ENCODE measurements around the gene HADHB.

Gene HADHB

GRCh38 chr2:26295511-26295910 lies 50.8 kb downstream of the HADHB start:
- no peaks in the 10 kb centered on the region for H3K36me3 ChIP-seq (ENCODE audit: insufficient read depth, low read length)
- H3K9me3 ChIP-seq (ENCODE audit: low read length): no peaks in the 10 kb centered on the region
- H3F3A ChIP-seq (ENCODE audit: insufficient read depth, low read length): no peaks in the 10 kb centered on the region
- H3K4me1 ChIP-seq (ENCODE audit: insufficient read depth, low read length, severe bottlenecking): peaks cover 12% of the 10 kb centered on the region
- H3K27me3 ChIP-seq (ENCODE audit: insufficient read depth, low read length): no peaks in the 10 kb centered on the region; the same call in 1 of the 2 replicates
- H3K9me2 ChIP-seq (ENCODE audit: low read depth, low read length): no peaks in the 10 kb centered on the region
- H2AFZ ChIP-seq (ENCODE audit: low read length): no peak overlapping the region
- no peaks in the 10 kb centered on the region for H4K20me1 ChIP-seq (ENCODE audit: insufficient read depth, low read length)
- no peak overlapping the region for H3K9ac ChIP-seq (ENCODE audit: low read length)
- TF ChIP-seq EZH2 (IDR thresholded peaks at IDR 0.05; ENCODE audit: borderline replicate concordance, low read length): no peak
- TF ChIP-seq, protein P1, sequence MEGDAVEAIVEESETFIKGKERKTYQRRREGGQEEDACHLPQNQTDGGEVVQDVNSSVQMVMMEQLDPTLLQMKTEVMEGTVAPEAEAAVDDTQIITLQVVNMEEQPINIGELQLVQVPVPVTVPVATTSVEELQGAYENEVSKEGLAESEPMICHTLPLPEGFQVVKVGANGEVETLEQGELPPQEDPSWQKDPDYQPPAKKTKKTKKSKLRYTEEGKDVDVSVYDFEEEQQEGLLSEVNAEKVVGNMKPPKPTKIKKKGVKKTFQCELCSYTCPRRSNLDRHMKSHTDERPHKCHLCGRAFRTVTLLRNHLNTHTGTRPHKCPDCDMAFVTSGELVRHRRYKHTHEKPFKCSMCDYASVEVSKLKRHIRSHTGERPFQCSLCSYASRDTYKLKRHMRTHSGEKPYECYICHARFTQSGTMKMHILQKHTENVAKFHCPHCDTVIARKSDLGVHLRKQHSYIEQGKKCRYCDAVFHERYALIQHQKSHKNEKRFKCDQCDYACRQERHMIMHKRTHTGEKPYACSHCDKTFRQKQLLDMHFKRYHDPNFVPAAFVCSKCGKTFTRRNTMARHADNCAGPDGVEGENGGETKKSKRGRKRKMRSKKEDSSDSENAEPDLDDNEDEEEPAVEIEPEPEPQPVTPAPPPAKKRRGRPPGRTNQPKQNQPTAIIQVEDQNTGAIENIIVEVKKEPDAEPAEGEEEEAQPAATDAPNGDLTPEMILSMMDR (IDR thresholded peaks at IDR 0.05; ENCODE audit: low read length): no peak
- no peak overlapping the region for H3K4me3 ChIP-seq (ENCODE audit: low read depth, low read length, poor library complexity, severe bottlenecking)
- no peaks in the 10 kb centered on the region for H3K79me2 ChIP-seq (ENCODE audit: insufficient read depth, low read length)
- no peak overlapping the region for H3K4me2 ChIP-seq (ENCODE audit: low read length)
- H3K27ac ChIP-seq (ENCODE audit: low read depth, low read length, poor library complexity, severe bottlenecking): no peak overlapping the region

DNA sequence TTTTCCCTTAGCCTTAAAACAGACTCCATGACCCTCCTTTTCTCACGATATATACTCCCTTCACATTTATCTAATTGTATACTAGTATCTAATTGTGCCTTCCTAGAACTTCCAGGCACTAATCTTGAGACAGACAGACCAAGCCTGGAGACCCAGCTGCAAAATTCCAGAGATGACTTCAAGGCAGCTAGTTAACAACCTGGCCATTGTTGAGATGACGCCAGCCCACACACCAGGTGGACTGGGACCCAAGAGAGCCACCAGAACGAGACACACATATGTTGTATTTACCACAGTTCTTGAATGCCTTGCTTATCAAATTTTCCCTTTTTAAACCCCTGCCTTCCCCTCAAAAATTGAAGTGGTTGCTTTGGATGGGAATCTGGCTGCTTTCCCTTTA lies 52.3 kb downstream of the HADHB start:
- Histone ChIP-seq H3K27ac (ENCODE audit: low read depth, low read length, poor library complexity, severe bottlenecking) (no peak overlapping the region), H3K9ac (ENCODE audit: low read length) (no peak overlapping the region), H3K4me1 (ENCODE audit: insufficient read depth, low read length, severe bottlenecking) (peaks cover 12% of the 10 kb centered on the region), H3F3A (ENCODE audit: insufficient read depth, low read length) (no peaks in the 10 kb centered on the region), H3K9me3 (ENCODE audit: low read length) (no peaks in the 10 kb centered on the region), H4K20me1 (ENCODE audit: insufficient read depth, low read length) (no peaks in the 10 kb centered on the region), H3K4me2 (ENCODE audit: low read length) (no peak overlapping the region), H3K4me3 (ENCODE audit: low read depth, low read length, poor library complexity, severe bottlenecking) (no peak overlapping the region), H3K79me2 (ENCODE audit: insufficient read depth, low read length) (no peaks in the 10 kb centered on the region), H3K36me3 (ENCODE audit: insufficient read depth, low read length) (no peaks in the 10 kb centered on the region), H3K9me2 (ENCODE audit: low read depth, low read length) (no peaks in the 10 kb centered on the region), H2AFZ (ENCODE audit: low read length) (no peak overlapping the region), H3K27me3 (ENCODE audit: insufficient read depth, low read length) (no peaks in the 10 kb centered on the region; the same call in 1 of the 2 replicates)
- TF ChIP-seq EZH2 (IDR thresholded peaks at IDR 0.05; ENCODE audit: borderline replicate concordance, low read length): no peak
- TF ChIP-seq, protein P1 (IDR thresholded peaks at IDR 0.05; ENCODE audit: low read length): no peak

DNA sequence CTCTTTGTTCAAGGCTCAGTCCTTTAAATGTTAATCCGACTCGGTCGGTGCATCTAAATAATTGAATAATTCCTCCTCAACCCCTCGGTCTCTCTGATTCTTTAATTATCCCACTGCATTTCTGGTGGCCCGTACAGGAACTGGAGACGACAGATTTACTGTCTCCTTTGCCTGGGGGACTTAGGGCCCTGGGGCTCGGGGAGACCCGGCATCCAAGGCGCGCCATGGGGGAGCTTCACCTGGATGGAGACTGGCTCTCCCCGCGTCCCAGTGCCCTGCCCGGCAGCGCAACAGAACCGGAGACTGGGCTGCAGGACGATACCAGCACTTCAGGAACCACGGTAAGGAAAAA lies 53.5 kb downstream of the HADHB start:
- TF ChIP-seq, protein P1 (IDR thresholded peaks at IDR 0.05; ENCODE audit: low read length): no peak

More for the DNA sequence above, 53.5 kb downstream of the HADHB start:
- no peaks in the 10 kb centered on the region for H3F3A ChIP-seq (ENCODE audit: insufficient read depth, low read length)
- no peak overlapping the region for H3K9ac ChIP-seq (ENCODE audit: low read length)
- no peaks in the 10 kb centered on the region; the same call in 1 of the 2 replicates for H3K27me3 ChIP-seq (ENCODE audit: insufficient read depth, low read length)
- H3K9me2 ChIP-seq (ENCODE audit: low read depth, low read length): no peaks in the 10 kb centered on the region
- H3K4me2 ChIP-seq (ENCODE audit: low read length): no peak overlapping the region
- no peak overlapping the region for H3K27ac ChIP-seq (ENCODE audit: low read depth, low read length, poor library complexity, severe bottlenecking)
- H3K36me3 ChIP-seq (ENCODE audit: insufficient read depth, low read length): no peaks in the 10 kb centered on the region
- H3K79me2 ChIP-seq (ENCODE audit: insufficient read depth, low read length): no peaks in the 10 kb centered on the region
- no peak overlapping the region for H3K4me3 ChIP-seq (ENCODE audit: low read depth, low read length, poor library complexity, severe bottlenecking)
- H3K9me3 ChIP-seq (ENCODE audit: low read length): no peaks in the 10 kb centered on the region
- no peak overlapping the region for H2AFZ ChIP-seq (ENCODE audit: low read length)
- peaks cover 12% of the 10 kb centered on the region for H3K4me1 ChIP-seq (ENCODE audit: insufficient read depth, low read length, severe bottlenecking)
- no peaks in the 10 kb centered on the region for H4K20me1 ChIP-seq (ENCODE audit: insufficient read depth, low read length)

All from OCI-LY1 (cell line).